Raji (cell line): ENCODE measurements around the gene ZDHHC13.

Experiments used
- POLR2A ChIP-seq: IDR thresholded peaks from 2 replicates; pipeline ENCODE4 v1.6.1; 2011; ENCODE audit warnings: low read depth, low read length, control low read depth; ENCODE audit not compliant: insufficient read depth

Gene ZDHHC13

DNA sequence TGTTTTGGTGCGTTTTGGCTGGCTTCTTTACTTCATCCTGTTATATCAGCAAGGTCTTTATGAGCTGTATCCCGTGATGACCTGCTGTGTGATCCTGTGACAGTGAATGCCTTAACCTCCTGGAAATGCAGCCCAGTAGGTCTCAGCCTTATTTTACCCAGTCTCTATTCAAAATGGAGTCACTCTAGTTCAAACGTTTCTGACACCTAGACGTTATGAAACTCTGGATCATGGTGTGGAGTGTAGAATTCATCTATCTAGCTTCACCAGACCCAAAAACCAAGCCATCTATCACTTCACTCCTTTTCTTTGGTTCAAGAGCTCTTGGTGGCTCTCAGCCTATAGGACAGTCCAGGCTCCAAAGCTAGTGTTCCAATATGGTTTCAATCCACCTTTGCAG is 28.2 kb upstream of the ZDHHC13 start:
- no peak for TF ChIP-seq POLR2A

DNA sequence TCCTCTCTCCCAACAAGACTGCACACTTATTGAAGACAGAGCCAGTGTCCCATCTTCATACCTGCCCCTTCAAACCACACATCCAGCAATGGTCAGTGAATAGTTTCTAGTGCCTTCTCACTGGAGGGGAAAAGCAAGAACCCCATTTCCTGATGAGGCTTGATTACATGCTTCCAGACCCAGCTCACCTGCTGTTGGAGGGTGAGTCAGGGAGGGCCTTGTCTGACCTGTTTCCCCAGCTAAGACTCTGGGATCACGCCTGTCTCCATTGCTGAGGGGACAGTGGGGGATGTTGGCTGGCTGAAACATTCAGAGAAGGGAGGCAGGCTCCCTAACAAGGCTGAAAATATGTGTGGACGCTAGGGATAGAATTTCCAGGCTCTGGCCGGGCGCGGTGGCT is 27.5 kb upstream of the ZDHHC13 start:
- no peak for TF ChIP-seq POLR2A

DNA sequence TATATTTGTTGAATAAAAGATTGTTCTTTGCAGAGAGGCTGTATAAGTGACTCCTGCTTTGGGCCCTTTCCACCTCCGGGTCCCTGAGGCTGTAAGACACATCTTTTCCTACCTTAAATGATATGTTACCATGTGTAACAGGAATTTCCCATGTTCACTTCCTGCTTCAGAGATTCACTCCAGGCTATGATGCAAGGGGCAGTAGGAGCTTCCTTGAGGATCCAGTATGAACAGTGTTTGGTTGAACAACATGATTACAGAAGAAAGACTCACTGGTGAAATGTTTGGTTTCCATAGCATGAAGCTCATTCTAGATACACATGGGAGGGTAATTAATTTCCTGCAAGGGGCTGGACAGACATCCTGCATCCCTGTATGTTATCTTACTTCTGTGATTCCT is 25.6 kb upstream of the ZDHHC13 start:
- no peak for TF ChIP-seq POLR2A

DNA sequence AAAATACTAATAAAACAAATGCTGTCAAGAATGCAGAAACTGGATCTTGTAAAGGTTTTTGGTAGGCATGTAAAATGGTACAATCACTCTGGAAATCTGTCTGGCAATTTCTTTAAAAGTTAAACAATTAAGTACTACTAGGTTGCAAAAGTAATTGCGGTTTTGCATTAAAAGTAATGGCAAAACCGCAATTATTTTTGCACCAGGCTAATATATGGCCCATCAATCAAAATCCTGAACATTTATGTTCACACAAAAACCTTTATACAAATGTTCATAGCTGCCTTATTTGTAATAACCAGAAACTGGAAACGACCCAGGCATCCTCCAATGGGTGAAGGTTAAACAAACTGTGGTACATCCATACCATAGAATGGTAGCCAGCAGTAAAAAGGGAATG is 24.6 kb upstream of the ZDHHC13 start:
- no peak for TF ChIP-seq POLR2A

DNA sequence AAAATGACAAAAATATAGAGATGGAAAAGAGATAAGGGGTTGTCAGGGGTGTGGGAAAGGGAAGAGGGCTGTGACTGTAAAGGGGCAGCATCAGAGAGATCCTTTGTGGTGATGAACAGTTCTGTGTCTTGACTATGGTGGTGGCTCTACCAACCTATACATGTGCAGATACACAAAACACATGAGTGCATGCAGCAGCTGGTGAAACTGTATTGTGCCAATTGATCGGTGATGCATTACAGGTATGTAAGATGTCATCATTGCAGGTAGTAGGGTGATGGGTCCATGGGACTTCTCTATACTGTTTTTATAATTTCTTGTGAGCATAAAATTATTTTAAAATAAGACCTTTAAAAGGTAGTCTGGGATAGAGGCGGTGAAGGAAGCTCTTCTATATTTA is 24.1 kb upstream of the ZDHHC13 start:
- no peak for TF ChIP-seq POLR2A

DNA sequence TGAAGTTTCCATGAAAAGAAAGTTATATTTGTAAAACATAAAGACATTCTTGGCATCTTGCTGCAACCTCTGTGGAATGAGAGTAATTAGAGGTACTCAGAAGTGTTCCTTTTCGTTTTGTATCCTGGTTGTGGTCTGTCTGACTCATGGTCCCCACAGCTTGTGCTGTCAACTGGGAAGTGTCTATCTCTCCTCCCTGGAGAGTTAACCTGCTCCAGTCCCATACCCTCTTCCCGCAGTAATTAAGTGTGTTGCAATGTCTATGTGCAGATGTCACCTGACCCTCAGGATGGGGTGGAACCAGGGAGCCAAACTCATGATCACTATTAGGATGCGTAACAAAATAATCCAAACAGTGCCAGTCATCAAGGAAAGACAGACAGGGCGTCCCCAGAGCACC is 23.0 kb upstream of the ZDHHC13 start:
- no peak for TF ChIP-seq POLR2A

DNA sequence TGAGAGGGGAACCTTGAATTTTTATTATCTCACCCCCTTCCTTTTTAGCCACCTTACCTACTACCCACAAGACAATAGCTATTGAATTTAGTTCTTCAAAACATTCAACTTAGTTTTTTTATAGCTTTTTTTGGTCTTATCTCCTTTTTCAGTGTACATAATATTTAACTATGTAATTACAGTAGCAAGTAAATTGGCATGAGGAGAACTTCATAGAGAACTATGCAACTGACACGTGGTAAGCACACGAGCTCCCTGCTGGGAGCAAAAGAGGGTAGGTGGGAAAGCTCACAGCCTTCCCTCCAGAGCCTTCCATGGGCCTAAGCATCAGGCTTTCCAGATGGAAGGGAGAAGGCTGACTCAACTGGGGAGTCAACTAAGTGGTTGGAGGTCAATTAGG is 22.1 kb upstream of the ZDHHC13 start:
- no peak for TF ChIP-seq POLR2A

DNA sequence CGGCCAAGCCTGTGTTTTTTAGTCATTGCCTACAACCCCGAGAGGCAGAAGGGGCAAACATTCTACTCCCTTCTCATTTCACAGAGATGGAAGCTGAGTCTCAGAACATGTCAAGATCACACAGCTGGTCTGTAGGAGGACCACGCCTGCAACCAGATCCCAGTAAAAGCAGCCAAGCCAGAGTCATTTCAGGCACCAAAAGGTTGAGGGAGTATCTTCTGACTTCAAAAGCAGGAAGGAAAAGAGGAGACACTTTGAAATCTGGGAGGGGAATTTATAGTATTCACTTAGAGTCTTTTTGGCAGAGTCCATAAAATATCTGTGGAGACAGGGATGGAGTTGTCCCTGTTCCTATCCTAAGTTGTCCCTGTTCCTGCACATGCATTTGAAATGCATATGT is 17.9 kb upstream of the ZDHHC13 start:
- TF ChIP-seq POLR2A: no peak

DNA sequence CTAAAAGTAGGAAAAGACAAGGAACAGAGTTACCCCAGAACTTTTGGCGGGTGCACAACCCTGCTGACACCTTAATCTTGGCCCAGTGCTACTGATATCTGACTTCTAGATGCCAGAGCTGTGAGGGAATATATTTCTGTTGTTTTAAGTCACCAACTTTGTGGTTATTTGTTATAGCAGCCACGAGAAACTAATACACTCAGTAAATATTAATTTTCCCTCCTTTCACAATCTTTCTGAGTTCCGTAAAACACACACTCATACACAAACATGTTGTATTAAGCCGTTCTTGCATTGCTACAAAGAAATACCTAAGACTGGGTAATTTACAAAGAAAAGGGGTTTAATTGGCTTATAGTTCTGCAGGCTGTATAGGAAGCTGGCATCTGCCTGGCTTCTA is 16.1 kb upstream of the ZDHHC13 start:
- no peak for TF ChIP-seq POLR2A

DNA sequence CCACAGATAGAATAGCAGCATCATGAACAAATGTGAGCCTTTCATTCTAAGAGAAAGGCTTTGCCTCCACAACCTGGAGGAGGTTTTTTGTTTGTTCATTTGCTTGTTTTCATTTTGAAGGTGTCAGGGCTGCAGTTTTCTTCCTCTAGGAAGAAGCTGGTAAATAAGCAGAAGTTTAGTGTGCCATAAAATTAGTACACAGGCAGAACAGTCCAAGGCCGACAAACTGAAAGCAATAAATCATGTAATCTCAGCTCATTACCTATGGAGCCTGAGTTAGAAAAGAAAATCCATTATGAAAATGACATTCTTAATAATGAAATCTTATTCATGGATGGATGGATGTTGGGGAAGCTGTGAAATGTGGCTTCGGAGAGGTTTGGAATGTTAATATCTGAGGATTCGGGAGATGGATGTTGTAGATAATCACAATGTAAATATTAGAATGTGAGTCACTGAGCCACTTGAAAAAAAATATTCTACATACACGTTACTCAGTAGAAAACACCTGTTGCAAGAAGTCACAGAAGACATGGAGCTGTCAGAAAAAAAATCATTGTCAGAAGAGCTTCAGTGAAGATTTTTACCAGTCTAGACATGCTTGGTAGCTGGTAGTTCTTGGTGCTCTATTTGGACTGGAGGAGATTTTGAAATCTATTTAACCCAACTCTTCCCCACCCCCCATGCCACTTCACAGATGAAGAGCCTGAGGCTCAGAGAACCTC is 15.0 kb upstream of the ZDHHC13 start:
- no peak for TF ChIP-seq POLR2A

DNA sequence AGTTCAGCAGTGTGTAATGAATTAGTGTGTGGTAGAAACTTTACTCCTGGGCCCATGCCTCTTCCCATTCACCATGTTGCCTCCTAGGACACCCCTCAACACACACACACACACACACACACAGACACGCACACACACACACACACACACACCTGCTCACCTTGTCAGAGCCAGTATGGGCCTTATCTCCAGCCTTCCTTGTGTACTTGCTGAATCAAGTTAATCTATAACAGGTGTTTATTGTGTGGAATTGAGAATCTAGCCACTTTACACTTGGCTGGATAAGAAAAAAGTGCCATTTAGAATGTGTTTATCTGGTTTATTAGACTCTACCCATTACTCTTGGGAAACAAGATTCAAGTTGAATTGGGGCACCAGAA is 14.5 kb upstream of the ZDHHC13 start:
- no peak for TF ChIP-seq POLR2A

DNA sequence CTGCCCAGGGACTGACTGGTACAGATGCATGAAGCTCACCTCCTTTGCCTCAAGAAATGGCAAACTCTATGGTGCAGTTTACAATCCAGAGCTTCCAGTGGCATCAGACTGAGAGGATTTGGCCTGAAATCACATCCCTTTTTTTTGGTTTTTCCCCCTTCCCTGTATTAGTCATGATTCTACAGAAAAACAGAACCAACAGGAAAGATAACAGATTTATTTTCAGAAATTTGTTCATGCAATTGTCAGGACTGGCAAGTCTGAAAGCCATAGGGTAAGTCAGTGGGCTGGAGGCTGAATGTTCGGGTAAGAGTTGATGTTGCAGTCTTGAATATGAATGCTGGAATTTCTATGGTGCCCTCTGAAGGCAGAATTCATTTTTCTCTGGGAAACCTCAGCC is 12.0 kb upstream of the ZDHHC13 start:
- no peak for TF ChIP-seq POLR2A

DNA sequence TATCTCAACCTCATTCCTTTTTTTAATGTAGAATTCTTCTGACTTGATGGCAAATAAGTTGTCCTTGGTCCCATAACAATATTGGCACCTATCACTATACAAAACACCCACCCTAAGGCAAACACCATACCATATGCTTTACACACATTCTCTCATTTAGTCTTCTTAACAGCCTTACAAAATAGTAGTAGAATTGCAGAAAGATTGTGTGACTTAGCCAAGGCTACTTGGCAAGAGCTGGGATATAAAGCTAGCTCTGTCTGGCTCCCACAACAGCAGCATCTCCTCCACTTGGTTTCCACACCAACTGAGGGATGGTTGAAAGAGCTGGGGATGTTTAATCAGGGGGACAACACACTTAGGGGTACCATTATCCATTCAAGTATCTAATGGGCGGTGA is 9.8 kb upstream of the ZDHHC13 start:
- no peak for TF ChIP-seq POLR2A

DNA sequence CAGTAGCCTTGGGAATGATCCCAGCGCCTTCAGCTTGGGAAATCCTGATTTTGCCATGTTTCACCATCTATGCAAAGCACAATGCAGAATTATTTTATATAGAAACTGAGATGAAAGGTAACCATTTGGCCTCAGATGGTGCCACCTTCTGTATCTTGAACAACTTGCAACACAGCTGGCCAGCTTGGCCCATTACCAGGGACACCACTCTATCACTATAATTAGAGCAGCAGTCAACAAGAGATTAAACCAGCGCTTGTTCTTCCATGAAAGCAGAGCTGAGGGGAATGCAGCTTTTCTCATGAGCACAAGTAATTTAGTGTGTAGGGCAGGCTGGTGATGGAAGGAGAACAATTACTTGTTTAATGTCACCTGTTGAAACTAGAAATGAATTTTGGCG is 6.7 kb upstream of the ZDHHC13 start:
- TF ChIP-seq POLR2A: no peak

DNA sequence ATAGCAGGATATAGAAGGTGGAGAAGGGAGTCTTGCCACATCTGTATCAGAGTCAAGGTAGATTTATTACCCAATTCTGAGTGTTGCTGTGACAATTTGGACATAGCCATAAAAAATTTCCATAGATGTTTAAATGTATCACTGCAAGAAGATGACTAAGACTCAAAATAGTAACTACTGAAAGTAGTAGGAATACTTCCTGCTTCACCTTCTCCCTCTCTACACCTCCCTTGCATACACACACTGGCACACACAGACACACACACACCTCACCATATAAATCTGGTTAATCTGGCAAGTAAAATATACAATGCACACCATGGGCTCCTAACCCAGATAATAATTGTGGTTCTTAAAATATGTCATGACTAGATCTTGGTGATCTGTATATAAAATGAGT is 5.2 kb upstream of the ZDHHC13 start:
- TF ChIP-seq POLR2A: no peak

DNA sequence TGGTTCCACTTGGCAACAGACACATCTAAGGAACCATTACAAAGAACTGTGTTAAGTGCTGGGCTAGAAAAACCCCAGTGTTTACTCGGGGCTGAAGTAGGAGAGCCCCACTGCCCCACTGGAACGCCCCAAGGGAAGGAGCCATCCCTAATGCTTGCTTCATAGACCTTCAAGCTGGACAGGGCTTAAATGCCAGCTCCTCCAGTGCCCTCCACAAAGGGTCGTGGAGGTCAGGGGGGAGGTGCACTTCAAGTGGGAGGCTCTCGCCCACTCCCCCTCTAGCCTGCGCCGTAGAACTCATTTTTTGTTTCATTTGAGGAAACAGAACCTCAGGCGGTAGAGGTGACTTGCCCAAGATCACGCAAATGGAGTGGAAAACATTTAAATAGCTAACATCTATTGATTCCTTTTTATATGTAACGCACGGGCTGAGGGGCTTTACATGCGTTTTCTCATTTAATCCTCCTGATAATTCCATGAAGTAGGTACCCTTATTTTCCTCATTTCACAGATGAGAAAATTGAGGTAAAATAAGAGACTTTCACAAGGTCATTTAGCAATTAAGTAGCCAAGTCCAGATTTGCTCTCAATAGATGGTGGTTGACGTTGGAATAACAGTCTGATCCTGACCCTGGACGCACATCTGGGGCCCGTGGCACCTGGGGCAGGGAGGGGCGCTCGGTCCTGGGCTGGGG is 545 bp upstream of the ZDHHC13 start:
- no peak for TF ChIP-seq POLR2A

DNA sequence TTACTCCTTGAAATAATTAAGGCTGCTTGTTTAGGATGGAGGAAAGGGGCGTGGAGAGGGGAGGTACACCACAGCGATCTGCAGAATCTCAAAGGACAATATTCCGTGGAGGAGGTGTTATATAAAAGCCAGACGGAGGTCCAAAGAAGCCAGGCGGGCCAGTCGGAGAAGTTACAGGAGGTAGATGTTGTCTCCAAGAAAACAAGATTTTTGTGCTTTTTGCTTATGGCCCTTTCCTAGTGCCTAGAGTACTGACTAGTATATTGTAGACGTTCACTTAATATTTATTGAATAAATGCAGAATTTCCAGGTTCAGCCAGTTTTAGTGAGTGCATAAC is 761 bp downstream of the ZDHHC13 start:
- no peak for TF ChIP-seq POLR2A
